ENCODE results near the gene ATXN2.

Gene ATXN2

DNA sequence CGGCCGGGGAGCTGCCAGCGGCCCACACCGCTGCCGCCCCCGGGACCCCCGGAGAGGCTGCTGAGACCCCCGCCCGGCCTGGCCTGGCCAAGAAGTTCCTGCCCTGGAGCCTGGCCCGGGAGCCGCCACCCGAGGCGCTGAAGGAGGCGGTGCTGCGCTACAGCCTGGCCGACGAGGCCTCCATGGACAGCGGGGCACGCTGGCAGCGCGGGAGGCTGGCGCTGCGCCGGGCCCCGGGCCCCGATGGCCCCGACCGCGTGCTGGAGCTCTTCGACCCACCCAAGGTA lies 180.6 kb downstream of the ATXN2 start:
- Histone ChIP-seq H3K4me1 (peaks cover 0 to 6% (median 0%) of the 10 kb centered on the region in 4 donors), H3K36me3 (peaks cover 7 to 37% (median 33%) of the 10 kb centered on the region in 3 donors), H3K27me3 (no peaks in the 10 kb centered on the region), H3K4me3 (no peak overlapping the region), H3K9me3 (no peaks in the 10 kb centered on the region), H3K27ac (no peak overlapping the region)
- no peak for DNase-seq
- intact Hi-C loops (cut with DNase I; ENCODE audit: low total_unique reads): no loop called here
- TF ChIP-seq, protein P1, sequence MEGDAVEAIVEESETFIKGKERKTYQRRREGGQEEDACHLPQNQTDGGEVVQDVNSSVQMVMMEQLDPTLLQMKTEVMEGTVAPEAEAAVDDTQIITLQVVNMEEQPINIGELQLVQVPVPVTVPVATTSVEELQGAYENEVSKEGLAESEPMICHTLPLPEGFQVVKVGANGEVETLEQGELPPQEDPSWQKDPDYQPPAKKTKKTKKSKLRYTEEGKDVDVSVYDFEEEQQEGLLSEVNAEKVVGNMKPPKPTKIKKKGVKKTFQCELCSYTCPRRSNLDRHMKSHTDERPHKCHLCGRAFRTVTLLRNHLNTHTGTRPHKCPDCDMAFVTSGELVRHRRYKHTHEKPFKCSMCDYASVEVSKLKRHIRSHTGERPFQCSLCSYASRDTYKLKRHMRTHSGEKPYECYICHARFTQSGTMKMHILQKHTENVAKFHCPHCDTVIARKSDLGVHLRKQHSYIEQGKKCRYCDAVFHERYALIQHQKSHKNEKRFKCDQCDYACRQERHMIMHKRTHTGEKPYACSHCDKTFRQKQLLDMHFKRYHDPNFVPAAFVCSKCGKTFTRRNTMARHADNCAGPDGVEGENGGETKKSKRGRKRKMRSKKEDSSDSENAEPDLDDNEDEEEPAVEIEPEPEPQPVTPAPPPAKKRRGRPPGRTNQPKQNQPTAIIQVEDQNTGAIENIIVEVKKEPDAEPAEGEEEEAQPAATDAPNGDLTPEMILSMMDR (IDR thresholded peaks at IDR 0.05): no peak

DNA sequence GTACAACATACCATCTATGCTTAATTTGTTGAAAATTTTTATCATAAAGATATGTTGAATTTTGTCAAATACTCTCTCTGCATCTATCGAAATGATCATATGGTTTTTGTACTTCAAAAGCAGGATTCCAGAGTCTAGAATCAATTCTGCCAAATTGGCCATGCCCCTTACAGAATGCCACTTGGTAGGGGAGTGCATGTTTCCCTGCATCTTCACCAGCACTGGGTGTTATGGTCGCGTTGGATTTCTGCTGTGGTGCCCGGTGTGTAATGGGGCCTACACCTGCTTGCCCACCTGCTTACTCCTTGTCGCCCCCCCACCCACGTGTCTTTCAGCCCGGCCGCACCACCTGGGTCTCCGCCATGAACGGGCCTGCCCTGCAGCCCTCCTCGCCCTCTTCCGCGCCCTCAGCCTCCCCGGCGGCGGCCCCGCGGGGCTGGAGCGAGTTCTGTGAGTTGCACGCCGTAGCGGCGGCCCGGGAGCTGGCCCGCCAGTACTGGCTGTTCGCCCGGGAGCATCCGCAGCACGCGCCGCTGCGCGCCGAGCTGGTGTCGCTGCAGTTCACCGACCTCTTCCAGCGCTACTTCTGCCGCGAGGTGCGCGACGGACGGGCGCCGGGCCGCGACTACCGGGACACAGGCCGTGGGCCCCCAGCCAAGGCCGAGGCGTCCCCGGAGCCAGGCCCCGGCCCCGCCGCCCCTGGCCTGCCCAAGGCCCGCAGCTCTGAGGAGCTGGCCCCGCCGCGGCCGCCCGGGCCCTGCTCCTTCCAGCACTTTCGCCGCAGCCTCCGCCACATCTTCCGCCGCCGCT lies 181.1 kb downstream of the ATXN2 start:
- Histone ChIP-seq H3K27me3 (no peaks in the 10 kb centered on the region), H3K4me3 (no peak overlapping the region), H3K9me3 (no peaks in the 10 kb centered on the region), H3K36me3 (peaks cover 7 to 37% (median 33%) of the 10 kb centered on the region in 3 donors), H3K27ac (no peak overlapping the region), H3K4me1 (peaks cover 0 to 10% (median 0%) of the 10 kb centered on the region in 4 donors)
- TF ChIP-seq, protein P1 (IDR thresholded peaks at IDR 0.05): no peak
- intact Hi-C loops (cut with DNase I; ENCODE audit: low total_unique reads): no loop called here
- DNase-seq: no peak

DNA sequence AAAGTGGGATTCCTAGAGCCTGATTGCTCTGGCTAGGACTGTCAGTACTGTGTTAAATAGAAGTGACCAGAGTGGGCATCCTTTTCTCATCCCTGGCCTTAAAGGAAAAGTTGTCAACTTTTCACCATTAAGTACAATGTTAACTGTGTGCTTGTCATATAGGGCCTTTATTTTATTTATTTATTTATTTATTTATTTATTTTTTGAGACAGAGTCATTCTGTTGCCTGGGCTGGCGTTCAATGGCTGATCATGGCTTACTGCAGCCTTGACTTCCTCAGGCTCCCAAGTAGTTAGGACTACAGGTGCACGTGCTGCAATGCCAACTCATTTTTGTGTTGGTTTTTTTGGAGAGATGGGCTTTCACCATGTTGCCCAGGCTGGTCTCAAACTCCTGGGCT lies 181.8 kb downstream of the ATXN2 start:
- intact Hi-C loops (cut with DNase I; ENCODE audit: low total_unique reads): no loop called here
- peaks cover 7 to 37% (median 33%) of the 10 kb centered on the region in 3 donors for H3K36me3 ChIP-seq
- no peak overlapping the region for H3K27ac ChIP-seq

DNA sequence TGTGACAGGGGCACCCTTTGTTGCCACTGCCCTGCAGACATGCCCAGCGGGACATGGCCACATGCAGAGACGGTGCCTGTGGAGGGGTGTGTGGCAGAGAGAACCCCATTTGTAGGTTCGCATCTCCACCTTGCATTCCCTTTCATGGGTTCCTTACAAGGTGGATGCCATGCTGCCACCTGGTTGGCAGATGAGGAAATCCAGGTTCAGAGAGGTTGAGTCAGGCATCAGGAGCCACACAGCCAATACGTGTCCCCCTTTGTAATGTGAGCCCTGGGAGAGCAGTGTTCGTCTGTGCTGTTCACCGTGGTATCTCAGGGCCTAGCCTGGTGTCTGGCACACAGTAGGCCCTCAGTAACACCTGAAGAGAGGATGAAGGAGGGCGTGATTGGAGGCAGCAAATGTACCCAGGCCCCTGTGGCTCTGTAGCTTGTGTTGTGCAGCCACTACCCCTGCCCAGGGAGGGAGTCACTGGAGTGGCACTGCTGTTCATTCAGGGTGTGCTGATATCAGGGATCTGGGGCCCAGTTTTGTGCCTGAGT lies 184.3 kb downstream of the ATXN2 start:
- no peak for DNase-seq
- H3K27ac ChIP-seq: no peak overlapping the region
- H3K4me3 ChIP-seq: no peak overlapping the region
- peaks cover 7 to 19% (median 18%) of the 10 kb centered on the region in 3 donors for H3K36me3 ChIP-seq
- H3K27me3 ChIP-seq: no peaks in the 10 kb centered on the region
- peaks cover 0 to 37% (median 26%) of the 10 kb centered on the region in 4 donors for H3K4me1 ChIP-seq
- TF ChIP-seq, protein P1 (IDR thresholded peaks at IDR 0.05): no peak
- no peaks in the 10 kb centered on the region for H3K9me3 ChIP-seq
- intact Hi-C loops (cut with DNase I; ENCODE audit: low total_unique reads): no loop called here

More for the DNA sequence above, 181.8 kb downstream of the ATXN2 start:
- H3K4me3 ChIP-seq: no peak overlapping the region
- no peak for DNase-seq
- TF ChIP-seq, protein P1 (IDR thresholded peaks at IDR 0.05): no peak
- no peaks in the 10 kb centered on the region for H3K27me3 ChIP-seq
- H3K9me3 ChIP-seq: no peaks in the 10 kb centered on the region
- H3K4me1 ChIP-seq: peaks cover 0 to 12% (median 2%) of the 10 kb centered on the region in 4 donors

DNA sequence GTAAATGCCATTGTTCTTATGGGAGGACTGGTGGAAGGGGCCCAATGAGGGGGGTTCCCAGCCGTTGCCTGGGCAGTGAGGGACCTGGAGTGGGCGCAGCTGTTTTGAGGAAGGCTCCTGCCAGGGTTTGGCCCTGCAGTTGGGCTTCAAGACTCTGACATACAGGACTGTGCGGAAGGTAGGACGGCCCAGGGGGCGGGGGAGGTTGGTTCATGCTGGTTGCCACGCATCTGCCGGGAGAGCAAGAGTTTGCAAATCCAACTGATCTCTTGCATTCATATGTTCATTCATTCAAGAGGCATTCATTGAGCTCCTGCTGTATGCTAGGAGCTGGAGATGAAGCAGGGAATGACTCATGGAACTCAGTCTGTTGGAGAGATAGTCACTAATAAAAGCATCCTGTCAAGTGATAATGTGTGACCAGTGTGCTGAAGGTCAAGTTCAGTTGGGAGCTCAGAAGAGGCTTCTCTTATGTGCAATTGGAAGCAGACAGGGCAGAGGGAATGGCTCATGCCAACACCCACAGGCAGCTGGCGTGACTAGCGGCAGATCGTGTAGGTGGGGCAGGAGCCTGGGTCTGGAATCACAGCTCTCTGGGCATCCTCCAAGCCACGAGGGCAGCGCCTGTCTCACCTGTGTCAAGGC lies 185.6 kb downstream of the ATXN2 start:
- H3K36me3 ChIP-seq: peaks cover 1 to 10% (median 7%) of the 10 kb centered on the region in 3 donors
- DNase-seq: no peak
- intact Hi-C loops (cut with DNase I; ENCODE audit: low total_unique reads): no loop called here
- no peak overlapping the region for H3K4me3 ChIP-seq
- no peak overlapping the region for H3K27ac ChIP-seq
- peaks cover 0 to 50% (median 38%) of the 10 kb centered on the region in 4 donors for H3K4me1 ChIP-seq
- TF ChIP-seq, protein P1 (IDR thresholded peaks at IDR 0.05): no peak
- no peaks in the 10 kb centered on the region for H3K9me3 ChIP-seq
- no peaks in the 10 kb centered on the region for H3K27me3 ChIP-seq
